Stimulated activated CD4-positive, alpha-beta T cell treated with anti-CD3 and anti-CD28 coated beads, Interleukin-12 subunit alpha, Interleukin-12 subunit beta, amount 100 ng/mL, for 24 hours (primary cell): ENCODE results near the gene H2AZ2.
"Not testable (repeated sequence)": the region's sequence is repeated elsewhere in the genome, so short reads cannot be mapped to it uniquely, and the experiment has no call there.

Experiments
- DNase-seq, 2 experiments: peaks; one replicate each; pipeline ENCODE4 v3.0.0-alpha.2; 2020; ENCODE audit warnings: low read depth in 2 of 2

H2AZ2 gene

DNA sequence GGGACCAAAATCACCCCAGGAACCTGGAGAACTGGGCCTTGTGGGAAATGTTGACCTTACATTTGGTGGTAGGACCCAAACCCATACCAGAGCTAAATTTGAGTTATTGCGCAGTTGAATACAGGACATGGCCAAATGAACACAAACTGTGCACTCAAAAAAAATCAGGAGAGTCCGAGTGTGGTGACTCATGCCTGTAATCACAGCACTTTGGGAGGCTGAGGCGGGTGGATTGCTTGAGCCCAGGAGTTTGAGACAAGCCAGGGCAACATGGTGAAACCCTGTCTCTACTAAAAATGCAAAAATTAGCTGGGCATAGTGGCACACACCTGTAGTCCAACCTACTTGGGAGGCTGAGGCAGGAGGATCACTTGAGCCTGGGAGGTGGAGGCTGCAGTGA is 62.7 kb downstream of the H2AZ2 start:
- not testable (repeated sequence) for DNase-seq

DNA sequence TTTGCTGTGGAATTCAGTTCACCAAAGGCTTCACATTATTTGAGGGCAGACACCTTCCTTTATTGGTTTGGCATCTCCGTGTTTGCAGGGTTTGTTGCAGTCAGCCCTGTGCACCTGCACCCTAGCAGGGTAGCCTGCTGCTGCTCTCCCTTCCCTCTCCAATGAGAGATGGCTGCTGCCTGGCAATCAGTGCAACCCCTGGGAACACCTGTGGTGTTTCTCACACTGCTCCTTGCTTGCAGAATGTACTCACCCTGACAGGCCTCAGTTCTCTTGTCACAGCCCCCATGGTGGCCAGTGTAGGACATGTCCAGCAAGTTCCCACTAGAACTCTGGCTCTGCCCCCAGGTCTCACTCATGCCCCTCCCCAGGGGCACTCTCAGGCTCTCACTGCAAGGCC is 63.5 kb downstream of the H2AZ2 start:
- DNase-seq: no peak

GRCh38 chr7:44783407-44783806 is 64.5 kb downstream of the H2AZ2 start:
- DNase-seq: no peak

DNA sequence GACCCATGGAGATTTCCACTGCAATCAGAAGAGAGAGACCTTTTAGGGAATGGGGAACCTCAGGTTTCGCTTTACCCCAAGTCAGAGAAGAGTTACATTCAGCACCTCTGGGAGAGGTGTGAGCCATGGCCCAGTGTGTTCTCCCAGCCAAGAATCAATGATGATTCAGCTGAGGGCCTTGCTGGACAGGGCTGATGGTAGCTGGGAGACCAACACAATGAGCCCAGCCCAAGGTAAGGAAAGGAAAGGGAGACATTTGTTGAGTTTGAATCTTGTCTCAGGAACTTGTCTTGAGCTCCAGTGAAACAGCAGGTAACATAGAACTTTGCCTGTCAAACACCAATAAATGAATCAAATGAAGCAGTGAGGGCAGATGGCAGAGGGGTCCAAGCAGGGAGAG is 65.4 kb downstream of the H2AZ2 start:
- DNase-seq: no peak
